ENCODE data around the gene DRD4.

DRD4 gene

GRCh38 chr11:623349-623869 lies 13.7 kb upstream of the DRD4 start:
- no peak for DNase-seq (ENCODE audit: low read depth)

GRCh38 chr11:623999-624704 lies 12.9 kb upstream of the DRD4 start:
- no peak for DNase-seq (ENCODE audit: low read depth)

- DNase-seq (ENCODE audit: low read depth) = no peak
Measured at GRCh38 chr11:624705-625635, 12.1 kb upstream of the DRD4 start, which contains the start of gene CDHR5. Gene CDHR5, minus strand, starts transcription at chr11:624955. Its CDS starts 53 bp downstream, at chr11:624902.

GRCh38 chr11:625636-626268 lies 11.3 kb upstream of the DRD4 start:
- no peak for DNase-seq (ENCODE audit: low read depth)

- no peak for DNase-seq (ENCODE audit: low read depth)
Measured at GRCh38 chr11:626475-627307, 10.4 kb upstream of the DRD4 start, which contains the start of gene SCT. Gene SCT, minus strand, starts transcription at chr11:627181. Its CDS starts 38 bp downstream, at chr11:627143.

- no peak for DNase-seq (ENCODE audit: low read depth)
Measured at GRCh38 chr11:627308-627576, 9.8 kb upstream of the DRD4 start.

GRCh38 chr11:628056-628455 lies 9.0 kb upstream of the DRD4 start:
- no peak for DNase-seq (ENCODE audit: low read depth)

- DNase-seq (ENCODE audit: low read depth) = no peak
Measured at GRCh38 chr11:629237-629583, 7.9 kb upstream of the DRD4 start.

- no peak for DNase-seq (ENCODE audit: low read depth)
Measured at GRCh38 chr11:630871-631270, 6.2 kb upstream of the DRD4 start.

GRCh38 chr11:635945-636510 lies 1.0 kb upstream of the DRD4 start:
- DNase-seq (ENCODE audit: low read depth) = no peak

- DNase-seq (ENCODE audit: low read depth) = no peak
Measured at GRCh38 chr11:637333-637592, 194 bp downstream of the DRD4 start.

- DNase-seq (ENCODE audit: low read depth) = no peak
Measured at GRCh38 chr11:637593-638521, 788 bp downstream of the DRD4 start.

GRCh38 chr11:638631-639331 lies 1.7 kb downstream of the DRD4 start:
- no peak for DNase-seq (ENCODE audit: low read depth)

- no peak for DNase-seq (ENCODE audit: low read depth)
Measured at GRCh38 chr11:639332-639955, 2.4 kb downstream of the DRD4 start.

GRCh38 chr11:640021-640706 lies 3.1 kb downstream of the DRD4 start:
- DNase-seq (ENCODE audit: low read depth) = no peak

GRCh38 chr11:641806-642370 lies 4.8 kb downstream of the DRD4 start:
- no peak for DNase-seq (ENCODE audit: low read depth)

GRCh38 chr11:643366-643765 lies 6.3 kb downstream of the DRD4 start:
- DNase-seq (ENCODE audit: low read depth) = no peak
